Neural cell (in vitro differentiated cells): ENCODE data around the gene PPP1R11.

Experiments
- EP300 ChIP-seq: fragments of 450-650 bp; conservative IDR thresholded peaks from 2 replicates; pipeline ENCODE4 v1.6.1; 2014; ENCODE audit warnings: antibody characterized with exemption, mild to moderate bottlenecking, moderate library complexity; ENCODE audit not compliant: poor library complexity, severe bottlenecking
- EZH2 ChIP-seq: fragments of 200-600, 300-800 bp; shearing (Covaris generic), sonication (generic); IDR thresholded peaks from 2 replicates; pipeline ENCODE4 v1.6.1; 2014; ENCODE audit warnings: antibody characterized with exemption, low read length, borderline replicate concordance, mild to moderate bottlenecking; ENCODE audit not compliant: insufficient read depth, poor library complexity, severe bottlenecking
- POLR2AphosphoS5 ChIP-seq: IDR thresholded peaks from 2 replicates; pipeline ENCODE4 v1.6.1; 2012
- RAD21 ChIP-seq: fragments of 450-650 bp; conservative IDR thresholded peaks from 2 replicates; pipeline ENCODE4 v1.6.1; 2014; ENCODE audit warnings: antibody characterized with exemption, mild to moderate bottlenecking, moderate library complexity
- SMC3 ChIP-seq: fragments of 450-650 bp; conservative IDR thresholded peaks from 2 replicates; pipeline ENCODE4 v1.6.1; 2014; ENCODE audit warnings: antibody characterized with exemption, mild to moderate bottlenecking, moderate library complexity; ENCODE audit not compliant: poor library complexity
- TAF1 ChIP-seq: IDR thresholded peaks from 2 replicates; pipeline ENCODE4 v1.6.1; 2012; ENCODE audit warnings: low read depth
- TF ChIP-seq, protein P1 (sequence below): fragments of 450-650 bp; IDR thresholded peaks from 2 replicates; pipeline ENCODE4 v1.5.1; 2014; ENCODE audit warnings: antibody characterized with exemption, mild to moderate bottlenecking, moderate library complexity; ENCODE audit not compliant: poor library complexity, severe bottlenecking
- TF ChIP-seq, protein P2 (sequence below): IDR thresholded peaks from 2 replicates; pipeline ENCODE4 v1.6.1; 2012; ENCODE audit warnings: borderline replicate concordance

DNA sequence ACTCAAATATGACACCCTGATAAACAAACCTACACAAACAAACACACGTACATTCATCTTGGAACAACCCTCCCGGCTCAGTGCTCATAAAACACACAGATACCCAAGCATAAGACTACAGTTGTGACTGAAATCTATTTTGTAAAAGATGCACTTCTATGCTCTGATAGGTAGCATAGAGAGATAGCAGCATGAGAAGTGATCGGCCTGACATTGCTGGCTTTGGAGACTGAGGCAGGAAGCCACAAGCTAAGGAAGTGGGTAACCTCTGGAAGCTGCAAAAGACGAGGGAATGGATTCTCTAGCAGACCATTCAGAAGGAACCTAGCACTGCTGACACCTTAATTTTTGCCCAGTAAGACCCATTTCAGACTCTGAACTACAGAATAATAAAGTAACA is 10.2 kb downstream of the PPP1R11 start:
- TF ChIP-seq, protein P1, sequence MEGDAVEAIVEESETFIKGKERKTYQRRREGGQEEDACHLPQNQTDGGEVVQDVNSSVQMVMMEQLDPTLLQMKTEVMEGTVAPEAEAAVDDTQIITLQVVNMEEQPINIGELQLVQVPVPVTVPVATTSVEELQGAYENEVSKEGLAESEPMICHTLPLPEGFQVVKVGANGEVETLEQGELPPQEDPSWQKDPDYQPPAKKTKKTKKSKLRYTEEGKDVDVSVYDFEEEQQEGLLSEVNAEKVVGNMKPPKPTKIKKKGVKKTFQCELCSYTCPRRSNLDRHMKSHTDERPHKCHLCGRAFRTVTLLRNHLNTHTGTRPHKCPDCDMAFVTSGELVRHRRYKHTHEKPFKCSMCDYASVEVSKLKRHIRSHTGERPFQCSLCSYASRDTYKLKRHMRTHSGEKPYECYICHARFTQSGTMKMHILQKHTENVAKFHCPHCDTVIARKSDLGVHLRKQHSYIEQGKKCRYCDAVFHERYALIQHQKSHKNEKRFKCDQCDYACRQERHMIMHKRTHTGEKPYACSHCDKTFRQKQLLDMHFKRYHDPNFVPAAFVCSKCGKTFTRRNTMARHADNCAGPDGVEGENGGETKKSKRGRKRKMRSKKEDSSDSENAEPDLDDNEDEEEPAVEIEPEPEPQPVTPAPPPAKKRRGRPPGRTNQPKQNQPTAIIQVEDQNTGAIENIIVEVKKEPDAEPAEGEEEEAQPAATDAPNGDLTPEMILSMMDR: no peak
- TF ChIP-seq EZH2 (no peak), RAD21 (no peak), POLR2AphosphoS5 (no peak), EP300 (no peak), TAF1 (no peak), SMC3 (no peak)
- TF ChIP-seq, protein P2, sequence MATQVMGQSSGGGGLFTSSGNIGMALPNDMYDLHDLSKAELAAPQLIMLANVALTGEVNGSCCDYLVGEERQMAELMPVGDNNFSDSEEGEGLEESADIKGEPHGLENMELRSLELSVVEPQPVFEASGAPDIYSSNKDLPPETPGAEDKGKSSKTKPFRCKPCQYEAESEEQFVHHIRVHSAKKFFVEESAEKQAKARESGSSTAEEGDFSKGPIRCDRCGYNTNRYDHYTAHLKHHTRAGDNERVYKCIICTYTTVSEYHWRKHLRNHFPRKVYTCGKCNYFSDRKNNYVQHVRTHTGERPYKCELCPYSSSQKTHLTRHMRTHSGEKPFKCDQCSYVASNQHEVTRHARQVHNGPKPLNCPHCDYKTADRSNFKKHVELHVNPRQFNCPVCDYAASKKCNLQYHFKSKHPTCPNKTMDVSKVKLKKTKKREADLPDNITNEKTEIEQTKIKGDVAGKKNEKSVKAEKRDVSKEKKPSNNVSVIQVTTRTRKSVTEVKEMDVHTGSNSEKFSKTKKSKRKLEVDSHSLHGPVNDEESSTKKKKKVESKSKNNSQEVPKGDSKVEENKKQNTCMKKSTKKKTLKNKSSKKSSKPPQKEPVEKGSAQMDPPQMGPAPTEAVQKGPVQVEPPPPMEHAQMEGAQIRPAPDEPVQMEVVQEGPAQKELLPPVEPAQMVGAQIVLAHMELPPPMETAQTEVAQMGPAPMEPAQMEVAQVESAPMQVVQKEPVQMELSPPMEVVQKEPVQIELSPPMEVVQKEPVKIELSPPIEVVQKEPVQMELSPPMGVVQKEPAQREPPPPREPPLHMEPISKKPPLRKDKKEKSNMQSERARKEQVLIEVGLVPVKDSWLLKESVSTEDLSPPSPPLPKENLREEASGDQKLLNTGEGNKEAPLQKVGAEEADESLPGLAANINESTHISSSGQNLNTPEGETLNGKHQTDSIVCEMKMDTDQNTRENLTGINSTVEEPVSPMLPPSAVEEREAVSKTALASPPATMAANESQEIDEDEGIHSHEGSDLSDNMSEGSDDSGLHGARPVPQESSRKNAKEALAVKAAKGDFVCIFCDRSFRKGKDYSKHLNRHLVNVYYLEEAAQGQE: no peak
